ENCODE results near the gene ANKLE1.
A peak's percentile ranks its signal among the peaks of the same experiment; 100 is the strongest.

Gene ANKLE1

GRCh38 chr19:17300992-17301619 is 19.4 kb downstream of the ANKLE1 start:
- DNase-seq (ENCODE audit: low read depth), result no peak
- no peak overlapping the region for H3K4me3 ChIP-seq (ENCODE audit: control insufficient read depth, low read depth, low read length)
- TF ChIP-seq CTCF (IDR thresholded peaks at IDR 0.05; ENCODE audit: control insufficient read depth, insufficient read depth, low read depth, low read length, missing control alignments), result no peak

- no peak for TF ChIP-seq CTCF (IDR thresholded peaks at IDR 0.05; ENCODE audit: control insufficient read depth, insufficient read depth, low read depth, low read length, missing control alignments)
- peak overlapping the region; percentile 81 for H3K4me3 ChIP-seq (ENCODE audit: control insufficient read depth, low read depth, low read length)
- no peak for DNase-seq (ENCODE audit: low read depth)
Measured at GRCh38 chr19:17302391-17303166, 20.9 kb downstream of the ANKLE1 start.

DNA sequence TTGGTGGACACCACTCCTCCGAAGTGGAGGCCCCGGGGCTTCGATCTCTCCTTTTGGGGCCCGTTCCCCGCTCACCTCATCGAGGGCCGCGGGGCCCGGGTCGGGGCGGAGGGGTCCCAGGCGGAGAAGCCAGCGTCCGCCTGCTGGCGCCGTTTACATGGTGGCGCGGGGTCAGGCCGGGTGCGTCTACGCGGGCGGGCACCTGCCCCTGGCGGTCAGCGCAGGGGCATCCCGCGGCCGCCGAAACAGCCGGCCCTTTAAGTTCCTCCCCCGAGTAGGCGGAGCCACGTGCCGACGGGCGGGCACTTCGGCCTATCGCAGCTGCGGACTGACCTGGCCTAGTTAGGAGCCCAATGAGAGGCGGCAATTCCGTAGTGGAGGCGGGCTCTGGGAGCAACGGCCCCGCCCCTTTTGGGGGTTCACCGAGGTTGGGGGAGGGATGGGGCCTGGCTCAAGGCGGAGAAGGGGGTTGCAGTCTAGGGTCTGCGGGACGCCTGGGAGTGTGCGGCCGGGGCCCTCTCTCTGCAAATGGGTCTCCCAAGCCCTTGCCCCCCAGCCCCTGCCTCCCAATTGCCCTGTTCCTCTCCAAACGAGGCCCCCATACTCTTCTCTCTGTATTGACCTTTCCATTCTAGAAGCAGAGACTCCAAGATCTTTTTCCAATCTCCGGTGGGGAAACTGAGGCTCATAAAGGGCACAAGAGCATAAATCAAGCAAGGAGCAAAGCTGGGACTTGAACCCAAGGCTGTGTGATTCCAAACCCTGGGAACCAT is 21.7 kb downstream of the ANKLE1 start, which contains the start of gene ABHD8:
Gene ABHD8 (minus strand): TSS at position 259 of the 773 bp plus-strand sequence. CDS start 1,809 bp downstream, outside the sequence.
- H3K4me3 ChIP-seq (ENCODE audit: control insufficient read depth, low read depth, low read length), result peak within 1 kb of the TSS; percentile 81
- DNase-seq (ENCODE audit: low read depth), result peak; percentile 78
- TF ChIP-seq CTCF (IDR thresholded peaks at IDR 0.05; ENCODE audit: control insufficient read depth, insufficient read depth, low read depth, low read length, missing control alignments), result peak; percentile 16

DNA sequence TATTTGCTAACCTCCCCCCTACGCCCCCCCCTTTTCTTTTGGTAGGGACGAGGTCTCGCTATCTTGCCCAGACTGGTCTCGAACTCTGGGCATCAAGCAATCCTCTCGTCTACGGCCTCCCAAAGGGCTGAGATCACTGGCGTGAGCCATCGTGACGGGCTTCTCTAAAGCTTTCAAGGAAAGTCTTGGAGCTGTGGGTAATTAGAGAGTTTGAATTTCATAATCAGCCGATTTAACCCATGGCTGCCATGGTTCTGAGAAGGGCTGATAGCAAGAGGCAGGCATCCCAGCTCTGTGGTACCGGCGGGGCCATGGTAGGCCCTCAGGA is 22.2 kb downstream of the ANKLE1 start:
- no peak for DNase-seq (ENCODE audit: low read depth)
- no peak overlapping the region for H3K4me3 ChIP-seq (ENCODE audit: control insufficient read depth, low read depth, low read length)
- TF ChIP-seq CTCF (IDR thresholded peaks at IDR 0.05; ENCODE audit: control insufficient read depth, insufficient read depth, low read depth, low read length, missing control alignments), result no peak

- TF ChIP-seq CTCF (IDR thresholded peaks at IDR 0.05; ENCODE audit: control insufficient read depth, insufficient read depth, low read depth, low read length, missing control alignments), result no peak
- H3K4me3 ChIP-seq (ENCODE audit: control insufficient read depth, low read depth, low read length), result no peak overlapping the region
- DNase-seq (ENCODE audit: low read depth), result no peak
Measured at GRCh38 chr19:17304386-17305215, 22.9 kb downstream of the ANKLE1 start.

DNA sequence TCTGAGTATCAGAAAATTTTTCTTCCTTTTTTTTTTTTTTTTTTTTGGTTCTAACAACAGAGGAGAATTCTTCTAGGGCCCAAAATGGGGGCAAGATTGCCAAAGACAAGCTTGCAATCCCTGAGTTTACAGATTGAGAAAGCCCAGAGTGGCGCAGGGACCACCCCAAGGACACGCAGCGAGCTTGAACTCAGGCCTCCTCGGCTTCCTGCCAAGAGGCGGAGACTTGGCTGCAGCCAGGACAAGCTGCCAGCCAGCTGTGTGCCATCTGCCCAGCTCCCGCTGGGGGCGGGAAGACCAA is 23.5 kb downstream of the ANKLE1 start:
- DNase-seq (ENCODE audit: low read depth), result no peak
- TF ChIP-seq CTCF (IDR thresholded peaks at IDR 0.05; ENCODE audit: control insufficient read depth, insufficient read depth, low read depth, low read length, missing control alignments), result no peak
- H3K4me3 ChIP-seq (ENCODE audit: control insufficient read depth, low read depth, low read length), result peak overlapping the region; percentile 77
